Rectal smooth muscle tissue (tissue), 1 donor: Measurements from ENCODE around the gene MAP4K3.
"Not testable (repeated sequence)": the region's sequence is repeated elsewhere in the genome, so short reads cannot be mapped to it uniquely, and the experiment has no call there.

Source experiments
- H3K27ac ChIP-seq: one replicate; pipeline ENCODE4 v1.7.0; 2013; ENCODE audit warnings: low read depth, low read length, inconsistent platforms
- H3K27me3 ChIP-seq: one replicate; pipeline ENCODE4 v1.7.0; 2013; ENCODE audit warnings: low read length; ENCODE audit not compliant: control insufficient read depth, insufficient read depth
- H3K36me3 ChIP-seq: one replicate; pipeline ENCODE4 v1.7.0; 2013; ENCODE audit warnings: low read length; ENCODE audit not compliant: control insufficient read depth, insufficient read depth
- H3K4me1 ChIP-seq: one replicate; pipeline ENCODE4 v1.7.0; 2013; ENCODE audit warnings: low read length; ENCODE audit not compliant: control insufficient read depth, insufficient read depth
- H3K4me3 ChIP-seq: one replicate; pipeline ENCODE4 v1.7.0; 2013; ENCODE audit warnings: low read length
- H3K9ac ChIP-seq: one replicate; pipeline ENCODE4 v1.7.0; 2013; ENCODE audit warnings: low read length

Gene MAP4K3

GRCh38 chr2:39377226-39377939 is 59.7 kb downstream of the MAP4K3 start:
- Histone ChIP-seq H3K4me1 (peaks cover 12% of the 10 kb centered on the region), H3K27me3 (no peaks in the 10 kb centered on the region), H3K4me3 (no peak overlapping the region), H3K27ac (no peak overlapping the region), H3K36me3 (no peaks in the 10 kb centered on the region), H3K9ac (no peak overlapping the region)

- H3K36me3 ChIP-seq: no peaks in the 10 kb centered on the region
- no peak overlapping the region for H3K27ac ChIP-seq
- H3K9ac ChIP-seq: no peak overlapping the region
- H3K4me1 ChIP-seq: peaks cover 8% of the 10 kb centered on the region
- H3K27me3 ChIP-seq: no peaks in the 10 kb centered on the region
- H3K4me3 ChIP-seq: no peak overlapping the region
Observed at GRCh38 chr2:39375917-39376316, 61.2 kb downstream of the MAP4K3 start.

- Histone ChIP-seq H3K4me3 (no peak overlapping the region), H3K4me1 (no peaks in the 10 kb centered on the region), H3K27me3 (no peaks in the 10 kb centered on the region), H3K36me3 (no peaks in the 10 kb centered on the region), H3K27ac (no peak overlapping the region), H3K9ac (no peak overlapping the region)
Observed at GRCh38 chr2:39373181-39373802, 63.8 kb downstream of the MAP4K3 start.

GRCh38 chr2:39370101-39370500 is 67.0 kb downstream of the MAP4K3 start:
- Histone ChIP-seq H3K4me1 (no peaks in the 10 kb centered on the region), H3K27me3 (no peaks in the 10 kb centered on the region), H3K36me3 (no peaks in the 10 kb centered on the region), H3K27ac (no peak overlapping the region), H3K9ac (no peak overlapping the region), H3K4me3 (no peak overlapping the region)

DNA sequence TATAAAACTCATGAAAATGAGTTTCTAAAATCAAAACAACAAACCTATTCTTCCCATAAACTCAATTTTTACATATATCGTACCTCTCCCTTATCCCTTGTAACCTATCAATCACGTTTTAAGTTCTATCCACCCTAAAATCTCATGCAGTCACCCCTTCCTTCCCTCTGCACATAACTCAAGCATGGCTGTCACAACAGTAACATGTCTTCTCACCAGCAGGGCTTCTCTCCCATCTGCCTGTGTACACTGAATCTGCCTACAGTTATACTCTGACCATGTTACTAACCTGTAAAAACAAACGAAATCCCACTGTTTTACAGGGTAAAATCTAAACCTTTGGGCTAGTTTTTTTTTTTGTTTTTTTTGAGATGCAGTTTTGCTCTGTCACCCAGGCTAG is 68.2 kb downstream of the MAP4K3 start:
- Histone ChIP-seq H3K9ac (no peak overlapping the region), H3K4me3 (no peak overlapping the region), H3K27ac (no peak overlapping the region), H3K27me3 (no peaks in the 10 kb centered on the region), H3K36me3 (no peaks in the 10 kb centered on the region), H3K4me1 (no peaks in the 10 kb centered on the region)

DNA sequence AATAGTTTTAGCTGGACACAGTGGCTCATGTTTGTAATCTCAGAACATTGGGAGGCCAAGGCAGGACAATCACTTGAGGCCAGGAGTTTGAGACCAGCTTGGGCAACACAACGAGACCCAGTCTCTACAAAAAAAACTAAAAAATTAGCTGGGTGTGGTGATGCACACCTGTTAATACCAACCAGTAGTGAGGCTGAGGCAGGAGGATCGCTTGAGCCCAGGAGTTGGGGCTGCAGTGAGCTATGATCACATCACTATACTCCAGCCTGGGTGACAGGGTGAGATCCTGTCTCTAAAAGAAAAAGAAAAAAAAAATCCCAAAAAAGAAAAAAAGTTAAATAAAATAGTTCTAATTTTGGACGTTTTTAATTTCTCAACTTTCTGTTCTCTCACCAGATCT is 68.7 kb downstream of the MAP4K3 start:
- no peak overlapping the region for H3K9ac ChIP-seq
- H3K27ac ChIP-seq: no peak overlapping the region
- no peaks in the 10 kb centered on the region for H3K4me1 ChIP-seq

DNA sequence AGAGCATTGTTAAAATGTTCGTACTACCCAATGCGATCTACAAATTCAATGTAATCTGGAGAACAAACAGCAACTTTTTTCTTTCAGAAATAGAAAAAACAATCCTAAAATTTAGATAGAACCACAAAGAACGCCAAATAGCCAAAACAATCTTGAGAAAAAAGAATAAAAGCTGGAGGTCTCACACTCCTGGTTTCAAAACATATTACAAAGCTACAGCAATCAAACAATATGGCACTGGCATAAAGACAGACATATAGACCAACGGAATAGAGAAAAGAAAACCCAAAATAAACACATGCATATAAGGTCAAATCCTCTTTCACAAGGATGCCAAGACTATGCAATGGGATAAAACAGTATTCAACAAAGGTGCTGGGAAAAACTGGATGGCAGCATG is 74.5 kb downstream of the MAP4K3 start:
- no peaks in the 10 kb centered on the region for H3K4me1 ChIP-seq
- no peaks in the 10 kb centered on the region for H3K36me3 ChIP-seq
- no peak overlapping the region for H3K9ac ChIP-seq
- no peaks in the 10 kb centered on the region for H3K27me3 ChIP-seq
- no peak overlapping the region for H3K4me3 ChIP-seq
- H3K27ac ChIP-seq: no peak overlapping the region

More for the DNA sequence above, 68.7 kb downstream of the MAP4K3 start:
- H3K27me3 ChIP-seq: no peaks in the 10 kb centered on the region
- H3K36me3 ChIP-seq: no peaks in the 10 kb centered on the region
- H3K4me3 ChIP-seq: no peak overlapping the region

DNA sequence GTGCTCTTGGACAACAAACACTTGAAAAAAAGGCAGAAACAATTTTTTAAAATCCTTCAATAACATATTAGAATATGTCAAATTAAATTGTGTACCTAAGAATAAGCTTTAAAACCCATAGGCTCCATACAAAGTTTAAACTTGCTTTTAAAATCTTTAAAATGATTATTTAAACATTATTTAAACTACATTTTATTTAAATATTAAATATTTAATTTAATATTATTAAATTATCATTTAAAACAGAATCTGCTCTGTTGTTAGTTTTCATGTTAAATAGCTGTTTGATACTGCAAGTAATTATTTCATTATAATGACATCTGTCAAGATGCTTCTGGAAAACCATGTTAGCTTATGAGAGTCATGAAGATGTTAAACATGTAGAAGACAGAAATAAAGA is 75.6 kb downstream of the MAP4K3 start:
- no peaks in the 10 kb centered on the region for H3K27me3 ChIP-seq
- H3K36me3 ChIP-seq: no peaks in the 10 kb centered on the region
- no peaks in the 10 kb centered on the region for H3K4me1 ChIP-seq
- no peak overlapping the region for H3K4me3 ChIP-seq
- H3K9ac ChIP-seq: no peak overlapping the region
- no peak overlapping the region for H3K27ac ChIP-seq

DNA sequence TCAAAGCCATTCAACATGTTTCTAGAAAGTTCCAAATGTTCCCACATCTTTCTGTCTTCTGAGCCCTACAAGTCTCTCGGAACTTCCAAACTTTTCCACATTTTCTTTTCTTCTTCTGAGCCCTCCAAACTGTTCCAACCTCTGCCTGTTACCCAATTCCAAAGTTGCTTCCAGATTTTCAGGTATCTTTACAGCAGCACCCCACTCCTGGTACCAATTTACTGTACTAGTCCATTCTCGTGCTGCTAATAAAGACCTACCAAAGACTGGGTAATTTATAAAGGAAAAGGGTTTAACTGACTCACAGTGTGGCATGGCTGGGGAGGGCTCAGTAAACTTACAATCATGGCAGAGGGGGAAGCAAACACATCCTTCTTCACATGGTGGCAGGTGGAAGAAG is 76.7 kb downstream of the MAP4K3 start:
- H3K27me3 ChIP-seq: not testable (repeated sequence)

DNA sequence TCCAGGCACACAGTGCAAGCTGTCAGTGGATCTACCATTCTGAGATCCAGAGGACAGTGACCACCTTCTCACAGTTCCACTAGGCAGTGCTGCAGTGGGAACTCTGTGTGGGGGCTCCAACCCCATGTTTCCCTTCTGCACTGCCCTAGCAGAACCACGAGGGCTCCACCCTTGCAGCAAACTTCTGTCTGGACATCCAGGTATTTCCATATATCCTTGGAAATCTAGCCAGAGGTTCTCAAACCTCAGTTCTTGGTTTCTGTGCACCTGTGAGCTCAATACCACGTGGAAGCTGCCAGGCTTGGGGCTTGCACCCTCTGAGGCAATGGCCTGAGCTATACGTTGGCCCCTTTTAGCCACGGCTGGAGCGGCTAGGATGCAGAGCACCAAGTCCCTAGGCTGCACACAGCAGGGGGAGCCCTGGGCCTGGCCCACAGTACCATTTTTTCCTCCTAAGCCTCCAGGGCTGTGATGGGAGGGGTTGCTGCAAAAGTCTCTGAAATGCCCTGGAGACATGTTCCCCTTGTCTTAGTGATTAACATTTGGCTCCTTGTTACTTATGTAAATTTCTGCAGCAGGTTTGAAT is 77.5 kb downstream of the MAP4K3 start:
- Histone ChIP-seq H3K4me3 (no peak overlapping the region), H3K27ac (no peak overlapping the region), H3K9ac (no peak overlapping the region), H3K36me3 (no peaks in the 10 kb centered on the region), H3K27me3 (no peaks in the 10 kb centered on the region), H3K4me1 (no peaks in the 10 kb centered on the region)

More for the DNA sequence above, 76.7 kb downstream of the MAP4K3 start:
- not testable (repeated sequence) for H3K4me1 ChIP-seq, H3K9ac ChIP-seq, H3K4me3 ChIP-seq, H3K27ac ChIP-seq, H3K36me3 ChIP-seq

DNA sequence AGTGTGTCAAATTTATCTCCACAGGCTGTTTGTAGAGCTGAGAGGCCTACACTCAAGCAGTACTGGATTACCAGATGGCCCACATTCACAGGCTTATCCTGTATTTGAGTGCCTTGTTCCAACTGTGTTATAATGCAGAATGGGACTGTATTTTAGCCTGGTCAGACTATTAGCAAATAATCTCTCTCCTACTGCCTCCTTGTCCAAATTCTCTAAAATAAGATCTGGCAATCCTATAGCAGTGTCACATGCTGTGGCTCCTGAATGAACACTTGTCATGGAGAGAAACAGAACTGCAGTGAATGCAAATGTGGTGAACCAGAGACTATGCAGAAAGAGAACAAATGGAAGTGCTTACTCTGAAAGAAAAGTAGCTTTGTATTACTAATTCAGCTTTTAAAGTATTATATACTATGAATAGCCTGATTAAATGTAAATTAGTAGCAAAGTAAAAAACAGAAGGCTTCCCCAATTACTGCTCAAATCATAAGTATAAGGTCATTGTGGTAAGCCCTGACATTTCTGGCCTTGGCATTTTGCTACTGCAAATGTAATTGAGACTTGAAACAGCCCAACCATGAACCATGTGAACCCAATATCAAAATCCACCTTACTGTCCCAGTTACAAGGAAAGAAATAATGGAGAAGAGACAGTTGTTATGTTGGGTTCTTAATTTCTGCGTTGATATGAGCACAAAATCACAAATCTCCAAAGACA is 80.0 kb downstream of the MAP4K3 start:
- H3K36me3 ChIP-seq: no peaks in the 10 kb centered on the region
- no peak overlapping the region for H3K27ac ChIP-seq

GRCh38 chr2:39350658-39351057 is 86.4 kb downstream of the MAP4K3 start:
- H3K36me3 ChIP-seq: no peaks in the 10 kb centered on the region
- H3K4me1 ChIP-seq: no peaks in the 10 kb centered on the region
- H3K27ac ChIP-seq: no peak overlapping the region

More for the DNA sequence above, 80.0 kb downstream of the MAP4K3 start:
- no peak overlapping the region for H3K9ac ChIP-seq
- no peaks in the 10 kb centered on the region for H3K4me1 ChIP-seq
- H3K4me3 ChIP-seq: no peak overlapping the region
- H3K27me3 ChIP-seq: no peaks in the 10 kb centered on the region

More at GRCh38 chr2:39350658-39351057, 86.4 kb downstream of the MAP4K3 start:
- Histone ChIP-seq H3K4me3 (no peak overlapping the region), H3K27me3 (no peaks in the 10 kb centered on the region), H3K9ac (no peak overlapping the region)
